ENCODE measurements around the gene AGBL4.

DNA sequence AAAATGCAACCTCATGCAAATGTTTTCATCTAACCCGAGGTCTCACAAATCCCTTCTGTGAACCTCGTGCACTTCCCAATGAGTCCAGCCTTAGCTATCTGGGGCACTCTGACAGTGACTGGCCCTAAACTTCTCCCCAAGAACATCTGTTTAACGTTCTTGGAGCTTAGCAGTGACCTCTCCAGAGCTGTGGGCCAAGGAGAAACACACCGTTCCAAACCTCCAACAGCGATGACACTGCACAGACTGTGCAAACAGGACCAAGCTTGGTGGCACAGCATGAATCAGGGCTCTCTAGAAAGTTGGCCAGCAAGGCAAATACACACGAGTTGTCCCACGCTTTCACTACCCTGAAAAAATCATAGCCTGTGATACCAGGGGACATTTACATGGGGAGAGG, 1262.9 kb downstream of the AGBL4 start:
- TF ChIP-seq, protein P1, sequence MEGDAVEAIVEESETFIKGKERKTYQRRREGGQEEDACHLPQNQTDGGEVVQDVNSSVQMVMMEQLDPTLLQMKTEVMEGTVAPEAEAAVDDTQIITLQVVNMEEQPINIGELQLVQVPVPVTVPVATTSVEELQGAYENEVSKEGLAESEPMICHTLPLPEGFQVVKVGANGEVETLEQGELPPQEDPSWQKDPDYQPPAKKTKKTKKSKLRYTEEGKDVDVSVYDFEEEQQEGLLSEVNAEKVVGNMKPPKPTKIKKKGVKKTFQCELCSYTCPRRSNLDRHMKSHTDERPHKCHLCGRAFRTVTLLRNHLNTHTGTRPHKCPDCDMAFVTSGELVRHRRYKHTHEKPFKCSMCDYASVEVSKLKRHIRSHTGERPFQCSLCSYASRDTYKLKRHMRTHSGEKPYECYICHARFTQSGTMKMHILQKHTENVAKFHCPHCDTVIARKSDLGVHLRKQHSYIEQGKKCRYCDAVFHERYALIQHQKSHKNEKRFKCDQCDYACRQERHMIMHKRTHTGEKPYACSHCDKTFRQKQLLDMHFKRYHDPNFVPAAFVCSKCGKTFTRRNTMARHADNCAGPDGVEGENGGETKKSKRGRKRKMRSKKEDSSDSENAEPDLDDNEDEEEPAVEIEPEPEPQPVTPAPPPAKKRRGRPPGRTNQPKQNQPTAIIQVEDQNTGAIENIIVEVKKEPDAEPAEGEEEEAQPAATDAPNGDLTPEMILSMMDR (IDR thresholded peaks at IDR 0.05), result no peak
- TF ChIP-seq POLR2AphosphoS5 (IDR thresholded peaks at IDR 0.05), result no peak
